Effector memory CD4-positive, alpha-beta T cell (primary cell): ENCODE data around the gene CPVL.

Experiments used
- DNase-seq, 3 donors: peaks; one replicate each; pipeline ENCODE4 v3.0.0-alpha.2; 2020
- H3K27ac ChIP-seq: 2 replicates; pipeline ENCODE4 v1.7.0; 2013; ENCODE audit warnings: mild to moderate bottlenecking, low read length, moderate library complexity; ENCODE audit not compliant: insufficient read depth, poor library complexity, severe bottlenecking
- H3K27me3 ChIP-seq: replicated peaks from 2 replicates; pipeline ENCODE4 v1.7.0; 2013; ENCODE audit warnings: mild to moderate bottlenecking, low read length; ENCODE audit not compliant: insufficient read depth, control insufficient read depth, poor library complexity, severe bottlenecking
- H3K36me3 ChIP-seq: 2 replicates; pipeline ENCODE4 v1.7.0; 2013; ENCODE audit warnings: mild to moderate bottlenecking, low read length, moderate library complexity; ENCODE audit not compliant: control insufficient read depth, insufficient read depth
- H3K4me1 ChIP-seq: 2 replicates; pipeline ENCODE4 v1.7.0; 2013; ENCODE audit warnings: low read length, mild to moderate bottlenecking; ENCODE audit not compliant: control insufficient read depth, insufficient read depth, poor library complexity, severe bottlenecking
- H3K4me3 ChIP-seq: 2 replicates; pipeline ENCODE4 v1.7.0; 2013; ENCODE audit warnings: low read length, low read depth, mild to moderate bottlenecking; ENCODE audit not compliant: insufficient read depth, poor library complexity, severe bottlenecking
- H3K9me3 ChIP-seq: 2 replicates; pipeline ENCODE4 v1.7.0; 2013; ENCODE audit warnings: mild to moderate bottlenecking, low read length, moderate library complexity; ENCODE audit not compliant: control insufficient read depth

The CPVL gene

DNA sequence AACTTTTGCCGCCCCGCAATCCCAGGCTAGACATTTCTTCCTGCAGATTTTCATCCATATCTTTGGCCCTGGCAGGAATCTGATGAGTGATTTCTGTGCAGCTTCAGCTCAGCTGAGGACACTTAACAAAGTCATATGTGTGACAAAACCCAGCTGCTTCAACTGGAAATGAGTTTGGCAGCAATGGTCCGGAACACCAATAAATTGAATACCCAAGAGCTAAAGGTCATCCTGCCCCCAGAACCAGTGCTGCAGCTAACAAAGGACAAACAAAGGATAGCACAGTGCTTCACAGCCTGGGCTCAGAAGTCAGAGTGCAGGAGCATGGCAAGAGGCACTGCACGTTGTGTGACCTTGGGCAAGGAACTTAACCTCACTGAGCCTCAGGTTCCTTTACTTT is 148.2 kb downstream of the CPVL start:
- no peak overlapping the region for H3K4me3 ChIP-seq
- H3K9me3 ChIP-seq = no peaks in the 10 kb centered on the region
- H3K36me3 ChIP-seq = no peaks in the 10 kb centered on the region
- H3K27ac ChIP-seq = no peak overlapping the region
- no peaks in the 10 kb centered on the region for H3K4me1 ChIP-seq
- DNase-seq = no peak
- no peaks in the 10 kb centered on the region for H3K27me3 ChIP-seq

DNA sequence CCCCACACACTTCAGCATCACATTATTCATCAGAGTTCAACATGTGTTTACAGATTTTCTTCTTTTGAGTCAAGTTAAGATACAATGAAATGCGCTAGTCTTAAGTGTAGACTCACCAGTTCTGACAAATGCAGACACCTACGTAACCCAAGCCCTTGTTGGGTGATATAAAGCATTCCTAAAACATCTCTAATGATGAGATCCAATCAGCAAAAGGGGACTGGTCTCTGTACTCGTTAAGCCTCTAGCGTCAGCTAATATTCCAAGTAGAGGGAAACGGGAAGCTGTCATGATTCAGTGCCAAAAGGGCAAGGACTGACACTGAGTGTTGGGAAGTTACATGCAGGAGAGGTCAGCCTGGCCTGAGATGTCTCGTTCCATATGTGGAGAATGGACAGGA is 149.5 kb downstream of the CPVL start:
- no peaks in the 10 kb centered on the region for H3K9me3 ChIP-seq
- H3K36me3 ChIP-seq = no peaks in the 10 kb centered on the region
- H3K4me1 ChIP-seq = no peaks in the 10 kb centered on the region
- no peak for DNase-seq
- H3K27ac ChIP-seq = no peak overlapping the region
- H3K4me3 ChIP-seq = no peak overlapping the region
- H3K27me3 ChIP-seq = no peaks in the 10 kb centered on the region

DNA sequence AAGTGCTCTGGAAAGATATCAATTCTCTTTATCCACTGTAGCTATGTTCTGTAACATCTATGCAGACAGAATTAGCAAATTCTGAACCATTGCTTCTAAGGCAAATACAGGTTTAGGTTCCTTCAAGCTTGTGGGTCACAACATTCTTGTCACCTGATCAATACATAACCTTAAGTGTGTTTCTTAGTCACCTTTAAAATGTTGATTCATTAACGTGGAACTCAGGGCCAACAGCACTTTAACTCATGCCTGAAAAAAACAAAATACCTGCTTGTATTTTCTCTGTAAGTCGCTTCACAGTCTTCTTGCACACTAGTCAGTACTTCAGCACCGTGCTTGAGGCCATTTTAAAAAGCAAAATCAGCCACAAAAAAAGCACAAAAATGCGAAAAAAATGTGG is 153.0 kb downstream of the CPVL start:
- H3K36me3 ChIP-seq = no peaks in the 10 kb centered on the region
- peaks cover 3% of the 10 kb centered on the region for H3K27me3 ChIP-seq
- no peaks in the 10 kb centered on the region for H3K9me3 ChIP-seq
- H3K4me3 ChIP-seq = no peak overlapping the region
- H3K4me1 ChIP-seq = no peaks in the 10 kb centered on the region
- no peak overlapping the region for H3K27ac ChIP-seq
- DNase-seq = no peak

DNA sequence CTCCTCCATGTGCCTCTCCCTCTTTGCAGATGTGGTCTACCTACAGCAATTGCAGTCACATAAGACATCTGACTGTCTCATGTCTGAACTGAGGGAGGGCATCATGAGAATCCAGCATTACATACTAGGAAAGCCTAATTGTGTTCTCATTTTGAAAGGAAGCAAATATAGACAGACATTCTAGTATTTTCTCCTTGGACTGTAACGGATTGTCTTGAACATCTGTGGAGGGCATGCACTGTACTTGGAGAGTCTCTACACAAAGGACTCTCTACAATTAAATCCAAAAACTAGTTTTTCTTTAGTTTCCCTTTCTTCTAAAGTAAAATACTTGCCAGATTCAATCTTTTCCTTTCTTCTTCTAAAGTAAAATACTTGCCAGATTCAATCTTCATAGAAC is 153.5 kb downstream of the CPVL start:
- H3K9me3 ChIP-seq = no peaks in the 10 kb centered on the region
- no peak for DNase-seq
- no peak overlapping the region for H3K27ac ChIP-seq
- no peak overlapping the region for H3K4me3 ChIP-seq
- peaks cover 3% of the 10 kb centered on the region for H3K27me3 ChIP-seq
- no peaks in the 10 kb centered on the region for H3K36me3 ChIP-seq
- no peaks in the 10 kb centered on the region for H3K4me1 ChIP-seq

DNA sequence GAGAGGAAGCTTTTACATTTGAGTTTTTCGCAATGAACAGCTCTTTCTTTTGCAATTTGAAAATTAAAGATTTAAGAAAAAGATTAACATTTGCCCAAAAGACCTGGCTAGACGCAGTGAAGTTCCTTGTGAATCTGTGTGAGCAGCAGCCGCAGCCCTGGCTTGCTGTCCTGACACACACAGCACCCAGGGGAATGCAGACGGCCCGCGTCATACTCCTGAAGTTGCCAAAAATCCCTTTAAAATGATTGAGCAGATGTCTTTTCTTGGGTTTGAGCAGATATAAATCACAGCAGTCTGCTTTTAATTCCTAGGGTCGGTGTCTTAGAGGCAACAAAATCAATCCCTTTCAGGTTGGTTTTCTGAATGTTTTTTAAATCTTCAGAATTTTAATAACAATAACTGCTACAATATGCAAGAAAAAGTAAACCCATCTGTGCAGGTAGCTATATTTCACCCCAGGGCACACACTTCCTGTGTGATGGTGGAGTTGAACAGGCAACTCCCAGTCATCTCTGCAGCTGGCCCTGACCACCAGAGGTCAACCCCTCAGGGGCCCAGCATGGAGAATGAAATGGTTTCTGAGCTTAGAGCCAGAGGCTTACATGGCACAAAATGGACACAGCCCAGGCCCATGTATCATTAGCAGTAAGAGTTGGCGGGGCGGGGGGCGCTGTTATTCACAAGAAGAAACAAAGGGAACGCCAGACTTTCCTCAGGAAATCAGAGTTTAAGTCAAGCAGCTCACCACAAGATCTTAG is 156.0 kb downstream of the CPVL start:
- Histone ChIP-seq H3K4me3 (no peak overlapping the region), H3K36me3 (no peaks in the 10 kb centered on the region), H3K27ac (no peak overlapping the region), H3K9me3 (no peaks in the 10 kb centered on the region), H3K4me1 (no peaks in the 10 kb centered on the region), H3K27me3 (peaks cover 3% of the 10 kb centered on the region)
- DNase-seq = no peak

DNA sequence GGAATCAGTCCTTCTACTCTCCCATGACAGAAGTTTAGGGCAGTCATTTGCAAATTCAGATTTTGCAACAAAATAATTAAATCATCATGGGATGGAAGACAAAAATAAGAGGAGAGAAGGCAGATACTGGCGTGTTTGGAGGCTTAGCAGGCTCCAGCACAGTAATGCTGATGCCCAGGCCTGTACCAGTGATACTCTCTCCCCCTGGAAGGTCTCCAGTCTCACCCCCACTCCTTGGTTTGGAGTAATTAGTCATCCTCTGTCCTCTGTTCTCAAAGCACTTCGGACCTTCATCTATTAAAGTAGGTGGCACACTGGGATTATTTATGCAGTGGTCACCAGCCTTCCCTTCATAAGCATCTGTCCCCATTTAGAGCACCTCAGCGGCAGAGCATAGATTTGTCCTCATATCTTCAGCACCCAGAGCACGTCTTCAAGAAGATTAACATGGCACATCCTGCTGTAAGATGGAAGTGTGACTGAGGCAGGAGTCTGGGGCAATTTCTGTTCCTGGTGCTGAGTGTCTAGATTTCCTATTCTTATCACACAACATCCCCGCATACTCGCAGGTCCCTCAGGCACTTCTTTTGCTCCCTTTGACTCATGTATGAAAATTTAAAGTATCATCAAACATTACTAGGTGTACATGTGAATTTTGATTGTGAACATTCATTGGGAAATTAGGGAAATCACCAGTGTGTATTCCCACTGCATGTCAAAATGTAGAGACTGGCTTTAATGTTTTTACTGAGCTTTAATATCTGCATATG is 156.9 kb downstream of the CPVL start:
- DNase-seq = no peak
- Histone ChIP-seq H3K4me1 (no peaks in the 10 kb centered on the region), H3K4me3 (no peak overlapping the region), H3K27me3 (peaks cover 3% of the 10 kb centered on the region), H3K9me3 (no peaks in the 10 kb centered on the region), H3K36me3 (no peaks in the 10 kb centered on the region), H3K27ac (no peak overlapping the region)

DNA sequence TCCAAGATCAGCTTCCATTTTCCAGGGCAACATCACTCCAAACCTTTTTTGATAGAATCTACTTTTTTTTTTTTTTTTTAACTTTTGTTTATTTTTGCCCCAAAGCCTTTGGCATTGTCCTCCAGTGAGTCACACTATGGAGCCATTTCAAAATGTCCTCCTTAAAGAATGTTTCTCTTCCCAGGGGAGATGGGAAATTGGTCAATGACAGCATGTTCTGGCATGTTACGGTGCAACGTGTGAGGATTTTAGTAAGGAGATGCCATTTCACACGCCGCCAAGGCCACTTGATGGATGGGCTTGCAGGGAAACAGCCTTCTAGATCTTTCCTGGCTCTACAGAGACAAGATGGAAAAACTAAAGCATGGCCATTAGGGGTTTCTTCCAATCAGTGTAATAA is 157.5 kb downstream of the CPVL start:
- Histone ChIP-seq H3K36me3 (no peaks in the 10 kb centered on the region), H3K27me3 (peaks cover 3% of the 10 kb centered on the region), H3K4me1 (no peaks in the 10 kb centered on the region)

DNA sequence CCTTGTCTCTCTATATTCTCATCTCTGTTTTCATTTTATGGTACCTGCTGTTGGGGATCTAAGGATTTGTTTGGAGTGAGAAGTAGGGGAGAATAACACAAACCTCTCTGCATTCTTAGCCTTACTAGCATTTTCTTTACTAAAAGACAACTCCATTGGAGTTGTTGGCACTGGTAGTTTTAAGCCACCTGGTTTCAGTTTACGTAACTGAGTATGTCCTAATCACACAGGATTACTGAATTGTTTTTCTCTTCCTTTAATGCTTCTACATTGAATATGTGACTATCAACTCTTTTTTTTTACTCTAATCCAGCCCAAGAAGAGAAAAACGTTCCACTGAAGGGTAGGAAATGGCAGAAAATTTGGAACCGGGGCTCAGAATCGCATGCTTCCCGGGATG is 158.2 kb downstream of the CPVL start:
- Histone ChIP-seq H3K36me3 (no peaks in the 10 kb centered on the region), H3K9me3 (no peaks in the 10 kb centered on the region), H3K27me3 (peaks cover 3% of the 10 kb centered on the region), H3K4me1 (no peaks in the 10 kb centered on the region), H3K4me3 (no peak overlapping the region), H3K27ac (no peak overlapping the region)
- no peak for DNase-seq

More for the DNA sequence above, 157.5 kb downstream of the CPVL start:
- no peak overlapping the region for H3K4me3 ChIP-seq
- no peaks in the 10 kb centered on the region for H3K9me3 ChIP-seq
- DNase-seq = no peak
- no peak overlapping the region for H3K27ac ChIP-seq

DNA sequence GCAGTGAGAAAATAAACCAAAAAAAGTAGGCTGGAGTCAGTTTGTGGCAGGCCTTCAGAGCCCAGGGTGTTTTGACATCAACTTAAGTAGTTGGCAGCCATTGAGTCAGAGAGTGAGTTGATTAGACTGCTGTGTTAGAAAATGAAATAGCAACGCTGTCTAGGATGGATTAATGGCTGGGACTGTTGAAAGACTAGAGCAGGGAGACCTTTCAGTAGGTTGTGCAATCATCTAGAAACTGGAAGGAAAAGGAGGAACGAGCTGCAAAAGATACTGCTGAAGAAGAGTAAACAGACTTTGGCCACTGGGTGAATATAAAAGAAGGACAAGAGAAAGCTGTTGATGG is 159.6 kb downstream of the CPVL start:
- no peaks in the 10 kb centered on the region for H3K36me3 ChIP-seq
- H3K27ac ChIP-seq = no peak overlapping the region
- DNase-seq = no peak
- H3K4me3 ChIP-seq = no peak overlapping the region
- no peaks in the 10 kb centered on the region for H3K4me1 ChIP-seq
- H3K9me3 ChIP-seq = no peaks in the 10 kb centered on the region
- peaks cover 3% of the 10 kb centered on the region for H3K27me3 ChIP-seq

DNA sequence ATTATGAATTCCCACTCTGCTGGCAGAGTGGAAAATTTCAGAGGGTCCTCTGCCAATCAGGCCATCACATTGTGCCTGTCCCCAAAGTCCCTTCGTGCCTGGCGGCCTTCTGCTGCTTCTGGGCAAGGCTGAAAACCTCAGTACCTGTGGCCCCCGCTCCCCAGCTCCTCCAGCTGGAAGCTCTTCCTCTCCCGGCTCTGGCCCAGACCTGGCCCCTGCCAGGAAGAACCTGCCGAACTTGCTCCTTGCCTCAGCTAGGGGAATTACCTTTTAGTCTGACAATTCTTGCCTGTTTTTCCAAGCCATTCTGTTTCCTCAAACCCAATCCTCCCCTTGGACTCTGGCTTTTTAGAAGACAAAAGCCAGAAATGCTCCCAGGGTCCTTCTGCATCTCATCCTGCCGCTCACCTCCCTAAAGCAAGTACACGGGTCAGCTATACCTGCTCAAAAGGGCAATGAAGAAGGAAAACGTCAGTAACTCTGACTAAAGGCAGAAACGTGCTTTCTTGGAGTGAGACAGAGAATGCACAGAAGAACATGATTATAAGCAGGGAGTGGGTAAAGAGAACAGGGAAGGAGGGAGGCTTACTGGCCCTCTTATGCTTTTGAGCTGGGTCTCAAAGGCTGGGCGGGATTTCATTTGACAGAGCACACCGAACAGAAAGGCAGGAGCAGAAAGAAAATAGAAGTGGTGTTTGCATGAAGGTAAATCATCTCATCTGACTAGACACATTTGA is 160.1 kb downstream of the CPVL start:
- Histone ChIP-seq H3K27me3 (peaks cover 2% of the 10 kb centered on the region), H3K36me3 (no peaks in the 10 kb centered on the region), H3K4me1 (no peaks in the 10 kb centered on the region), H3K27ac (no peak overlapping the region), H3K9me3 (no peaks in the 10 kb centered on the region), H3K4me3 (no peak overlapping the region)
- no peak for DNase-seq
